ENCODE measurements around the gene UBE2L5. TPM values are rescaled to one million over a fixed set of nuclear protein-coding genes. Genes with fewer than 3 reads are reported as not detected.

UBE2L5 gene
- total RNA-seq, 2 donors from 2014 or later: 0.14 to 1.2 TPM

DNA sequence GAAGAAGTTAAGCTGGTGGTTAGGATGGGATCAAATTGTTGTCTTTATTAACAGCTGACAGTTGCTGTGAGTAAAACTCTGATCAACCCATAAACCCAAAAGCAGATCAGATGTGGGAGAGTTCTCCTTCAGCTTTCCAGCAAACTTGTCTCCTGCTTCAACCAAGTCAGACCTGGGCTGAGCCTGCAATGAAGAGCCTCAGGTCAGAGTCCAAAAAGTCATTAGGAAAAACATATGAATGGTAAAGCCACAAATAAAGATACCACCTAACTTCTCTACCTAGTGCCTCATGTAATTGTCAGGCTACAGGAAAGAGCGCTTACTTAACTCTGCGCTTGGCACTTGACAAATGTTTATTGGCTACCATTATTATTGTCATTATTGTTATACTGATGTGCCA, 21.9 kb upstream of the UBE2L5 start:
- DNase-seq (ENCODE audit: low spot score): no peak
- intact Hi-C loops (cut with DNase I): no loop called here

GRCh38 chr13:30401347-30401746, 20.9 kb upstream of the UBE2L5 start:
- intact Hi-C loops (cut with DNase I): no loop called here

GRCh38 chr13:30403456-30403855, 18.8 kb upstream of the UBE2L5 start:
- DNase-seq (ENCODE audit: low spot score): no peak
- intact Hi-C loops (cut with DNase I): no loop called here

More at GRCh38 chr13:30401347-30401746, 20.9 kb upstream of the UBE2L5 start:
- no peak for DNase-seq (ENCODE audit: low spot score)

DNA sequence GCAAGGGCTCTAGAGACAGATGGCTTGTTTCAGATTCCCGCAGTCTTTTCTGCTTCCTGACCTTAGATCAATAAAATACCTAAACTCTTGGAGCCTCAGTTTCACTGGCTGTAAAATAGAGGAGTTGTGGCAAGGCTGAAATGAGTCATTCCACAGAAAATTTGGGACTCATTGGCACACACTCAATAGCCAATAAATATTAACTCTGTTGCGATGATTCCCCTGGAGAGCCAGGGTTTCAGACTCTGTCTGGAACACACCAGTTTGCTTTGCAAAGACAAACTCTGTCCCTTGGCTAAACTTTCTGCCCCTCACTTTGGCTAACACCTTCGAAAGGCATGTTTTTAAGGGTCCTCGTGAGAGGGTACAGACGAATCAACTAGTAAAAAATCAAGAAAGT, 18.1 kb upstream of the UBE2L5 start:
- intact Hi-C loops (cut with DNase I): no loop called here
- no peak for DNase-seq (ENCODE audit: low spot score)

DNA sequence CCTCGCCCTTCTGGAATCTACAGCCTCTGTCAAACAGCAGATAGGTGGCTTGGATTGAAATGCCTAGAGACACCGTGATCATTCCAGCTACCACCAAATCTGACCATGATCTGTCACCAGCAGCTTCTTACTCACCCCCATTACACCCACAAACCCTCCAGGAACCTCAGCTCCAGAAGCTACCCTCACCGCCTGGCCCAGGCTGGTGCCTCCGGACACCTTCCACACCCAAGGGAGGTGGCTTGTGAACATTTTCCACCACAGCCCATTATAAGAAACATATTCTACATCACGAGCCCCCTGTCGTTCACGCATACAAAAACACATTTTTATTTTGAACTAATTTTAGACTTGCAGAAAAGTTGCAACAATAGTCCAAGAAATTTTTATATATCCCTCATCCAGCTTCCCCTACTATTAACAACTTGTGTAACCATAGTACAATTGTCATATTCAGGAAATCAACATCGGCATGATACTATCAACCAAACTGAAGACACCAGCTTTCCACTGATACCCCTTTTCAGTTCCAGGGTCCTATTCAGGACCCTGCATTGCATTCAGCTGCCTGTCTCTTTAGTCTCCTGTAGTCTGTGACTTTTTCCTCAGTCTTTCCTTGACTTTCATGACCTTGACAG, 15.4 kb upstream of the UBE2L5 start:
- DNase-seq (ENCODE audit: low spot score): no peak
- intact Hi-C loops (cut with DNase I): no loop called here

DNA sequence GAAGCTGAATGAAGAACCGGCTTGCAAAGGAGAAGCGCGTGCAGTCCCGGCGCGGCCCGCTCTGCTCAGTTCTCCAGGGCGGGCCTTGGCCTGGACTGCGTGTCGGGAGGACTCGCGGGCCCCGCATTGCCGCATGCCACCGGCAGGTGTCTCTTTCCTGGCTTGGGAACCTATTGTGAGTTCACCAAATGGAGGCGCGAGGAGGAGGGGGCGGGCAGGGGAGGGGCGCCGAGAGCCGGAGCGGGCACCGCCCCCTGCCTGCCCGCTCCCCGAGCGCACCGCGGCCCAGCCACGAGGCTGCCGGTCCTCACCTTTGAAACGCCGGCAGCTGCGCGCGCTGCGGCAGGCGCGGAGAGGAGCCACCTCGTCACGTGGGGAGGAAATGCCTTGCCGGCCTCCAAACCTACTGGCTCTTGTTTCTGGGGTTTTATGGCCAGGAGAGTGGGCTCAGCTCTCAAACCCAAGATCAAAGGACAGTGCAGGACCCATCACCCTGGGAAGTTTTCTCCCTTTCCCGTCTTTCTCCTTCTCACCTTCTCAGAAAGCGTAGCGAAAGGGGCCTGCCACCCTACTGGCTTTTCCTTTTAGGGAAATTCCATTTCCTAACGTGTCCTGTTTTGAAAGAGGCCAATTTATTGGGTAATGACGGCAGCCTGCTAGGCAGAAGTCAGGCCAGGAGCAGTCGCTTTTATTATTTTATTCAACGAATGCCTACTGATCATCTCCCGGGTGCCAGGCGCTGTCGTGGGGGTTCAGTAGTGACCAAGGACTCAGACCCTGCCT, 13.8 kb upstream of the UBE2L5 start:
- intact Hi-C loops (cut with DNase I): no loop called here

DNA sequence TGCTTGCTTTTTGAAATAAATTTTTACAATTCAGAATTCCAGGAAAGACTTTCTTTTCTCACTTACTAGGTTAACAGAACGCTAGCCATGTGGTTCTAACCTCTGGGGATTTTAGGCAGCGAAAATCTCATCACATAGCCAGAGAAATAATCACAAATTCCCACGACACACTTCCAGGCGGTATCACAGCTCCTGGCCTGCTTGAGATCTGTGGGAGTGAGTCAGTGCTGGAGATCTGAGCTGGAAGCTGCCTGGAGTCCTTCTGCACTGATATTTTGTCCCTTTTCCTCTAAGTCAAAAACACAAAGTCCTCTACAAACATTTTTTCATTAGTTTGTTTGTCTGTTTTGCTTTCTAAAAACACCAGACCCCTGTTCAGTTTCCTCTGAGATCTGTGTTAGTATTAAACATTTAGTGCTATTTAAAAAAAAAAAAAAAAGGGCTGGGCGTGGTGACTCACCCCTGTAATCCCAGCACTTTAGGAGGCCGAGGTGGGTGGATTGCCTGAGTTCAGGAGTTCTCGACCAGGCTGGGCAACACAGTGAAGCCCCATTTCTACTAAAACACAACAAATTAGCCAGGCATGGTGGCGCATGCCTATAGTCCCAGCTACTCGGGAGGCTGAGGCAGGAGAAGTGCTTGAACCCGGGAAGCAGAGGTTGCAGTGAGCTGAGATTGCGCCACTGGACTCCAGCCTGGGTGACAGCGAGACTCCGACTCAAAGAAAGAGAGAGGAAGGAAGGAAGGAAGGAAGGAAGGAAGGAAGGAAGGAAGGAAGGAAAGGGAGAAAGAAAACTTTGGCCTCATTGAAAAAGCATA, 12.2 kb upstream of the UBE2L5 start:
- intact Hi-C loops (cut with DNase I): no loop called here
- DNase-seq (ENCODE audit: low spot score): no peak

More for the DNA sequence above, 13.8 kb upstream of the UBE2L5 start:
- peak; percentile 98 for DNase-seq (ENCODE audit: low spot score)

DNA sequence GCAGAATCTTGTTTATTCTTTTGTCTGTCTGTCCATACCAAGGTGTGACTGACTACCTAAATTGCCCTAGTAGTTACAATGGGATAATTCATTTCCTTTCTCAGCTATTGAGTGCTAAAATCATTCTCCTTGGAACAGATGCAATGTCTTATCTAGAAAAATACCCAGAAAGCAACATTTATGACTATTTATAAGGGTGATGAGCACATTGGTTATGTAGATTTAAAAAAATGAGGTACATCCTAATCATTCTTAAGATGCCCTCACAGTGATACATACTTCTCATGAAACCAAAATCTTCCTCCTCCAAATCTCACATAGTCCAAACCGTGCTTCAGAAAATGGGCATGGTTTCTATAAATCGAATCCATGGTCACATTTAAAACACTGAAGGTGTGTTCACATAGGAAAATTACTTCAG, 11.6 kb upstream of the UBE2L5 start:
- DNase-seq (ENCODE audit: low spot score): no peak
- intact Hi-C loops (cut with DNase I): no loop called here

DNA sequence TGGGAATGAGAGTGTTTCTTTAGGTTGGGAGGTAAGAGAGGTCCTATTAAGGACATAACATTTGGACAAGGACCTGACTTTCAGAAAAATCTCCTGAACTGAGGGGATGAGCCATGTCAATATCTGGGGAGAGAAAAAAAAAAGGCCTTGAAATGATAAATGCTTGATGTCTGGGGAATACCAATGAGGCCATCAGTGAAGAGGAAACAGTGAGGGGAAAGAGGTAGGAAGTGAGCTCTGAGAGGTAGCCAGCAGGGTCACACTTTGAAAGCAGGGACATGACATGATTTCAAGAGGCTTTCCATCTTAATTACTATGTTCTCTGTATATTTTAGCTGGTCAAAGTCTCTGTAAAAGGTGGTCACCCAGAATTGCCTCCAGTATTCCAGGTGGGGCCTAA, 9.9 kb upstream of the UBE2L5 start:
- DNase-seq (ENCODE audit: low spot score): no peak
- intact Hi-C loops (cut with DNase I): no loop called here

GRCh38 chr13:30413842-30414241, 8.5 kb upstream of the UBE2L5 start:
- DNase-seq (ENCODE audit: low spot score): no peak
- intact Hi-C loops (cut with DNase I): no loop called here

GRCh38 chr13:30415430-30416030, 6.8 kb upstream of the UBE2L5 start:
- DNase-seq (ENCODE audit: low spot score): no peak
- intact Hi-C loops (cut with DNase I): no loop called here

DNA sequence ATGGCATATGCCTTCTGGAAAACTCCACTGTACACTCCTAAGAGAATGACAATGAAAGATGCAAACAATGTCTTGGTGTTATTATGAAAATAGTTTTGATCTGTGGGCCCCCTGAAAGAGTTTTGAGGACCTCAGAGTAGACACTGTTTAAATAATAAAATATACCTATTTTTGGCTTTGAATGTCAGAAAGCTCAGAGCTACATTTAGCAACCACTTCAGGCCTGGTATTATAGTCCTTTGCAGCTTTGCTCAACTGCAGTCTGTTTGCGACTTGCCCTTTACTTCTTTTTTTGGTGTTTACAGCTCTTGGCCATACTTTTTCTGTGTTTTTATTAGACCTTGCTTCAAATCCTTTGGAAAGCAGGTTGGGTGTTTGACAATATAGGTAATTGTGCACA, 5.8 kb upstream of the UBE2L5 start:
- intact Hi-C loops (cut with DNase I): no loop called here
- DNase-seq (ENCODE audit: low spot score): no peak

DNA sequence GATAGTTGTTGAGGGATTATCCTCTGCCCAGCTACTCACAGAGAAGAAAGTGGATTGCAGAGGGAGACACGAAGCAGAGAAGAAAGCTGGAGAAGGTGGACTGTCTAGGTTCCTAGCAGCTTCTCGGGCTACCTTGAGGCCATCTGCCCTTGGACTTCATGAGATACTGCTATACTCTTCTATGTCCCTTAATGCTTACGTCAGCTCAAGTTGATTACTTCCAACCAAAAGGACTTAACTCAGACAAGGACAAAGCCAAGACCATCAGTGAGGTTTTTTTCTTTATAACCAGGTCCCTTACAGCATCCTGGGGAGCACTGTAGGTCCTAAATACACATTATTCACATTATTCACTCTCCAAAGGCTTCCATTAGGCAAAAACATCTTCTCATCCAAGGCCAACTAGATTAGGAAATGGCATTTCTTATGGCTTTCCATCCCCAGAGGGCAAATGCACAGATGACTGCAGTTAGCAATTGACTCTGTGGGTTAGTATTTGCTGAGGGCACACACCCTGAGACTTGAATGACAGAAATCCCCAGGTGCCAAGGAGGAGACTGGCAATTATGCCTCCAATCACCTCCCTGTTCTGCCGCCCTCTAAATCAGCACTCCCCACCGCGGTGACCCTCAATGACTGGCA, 4.1 kb upstream of the UBE2L5 start:
- no peak for DNase-seq (ENCODE audit: low spot score)
- intact Hi-C loops (cut with DNase I): no loop called here

GRCh38 chr13:30418717-30419459, 3.4 kb upstream of the UBE2L5 start:
- no peak for DNase-seq (ENCODE audit: low spot score)
- intact Hi-C loops (cut with DNase I): no loop called here

DNA sequence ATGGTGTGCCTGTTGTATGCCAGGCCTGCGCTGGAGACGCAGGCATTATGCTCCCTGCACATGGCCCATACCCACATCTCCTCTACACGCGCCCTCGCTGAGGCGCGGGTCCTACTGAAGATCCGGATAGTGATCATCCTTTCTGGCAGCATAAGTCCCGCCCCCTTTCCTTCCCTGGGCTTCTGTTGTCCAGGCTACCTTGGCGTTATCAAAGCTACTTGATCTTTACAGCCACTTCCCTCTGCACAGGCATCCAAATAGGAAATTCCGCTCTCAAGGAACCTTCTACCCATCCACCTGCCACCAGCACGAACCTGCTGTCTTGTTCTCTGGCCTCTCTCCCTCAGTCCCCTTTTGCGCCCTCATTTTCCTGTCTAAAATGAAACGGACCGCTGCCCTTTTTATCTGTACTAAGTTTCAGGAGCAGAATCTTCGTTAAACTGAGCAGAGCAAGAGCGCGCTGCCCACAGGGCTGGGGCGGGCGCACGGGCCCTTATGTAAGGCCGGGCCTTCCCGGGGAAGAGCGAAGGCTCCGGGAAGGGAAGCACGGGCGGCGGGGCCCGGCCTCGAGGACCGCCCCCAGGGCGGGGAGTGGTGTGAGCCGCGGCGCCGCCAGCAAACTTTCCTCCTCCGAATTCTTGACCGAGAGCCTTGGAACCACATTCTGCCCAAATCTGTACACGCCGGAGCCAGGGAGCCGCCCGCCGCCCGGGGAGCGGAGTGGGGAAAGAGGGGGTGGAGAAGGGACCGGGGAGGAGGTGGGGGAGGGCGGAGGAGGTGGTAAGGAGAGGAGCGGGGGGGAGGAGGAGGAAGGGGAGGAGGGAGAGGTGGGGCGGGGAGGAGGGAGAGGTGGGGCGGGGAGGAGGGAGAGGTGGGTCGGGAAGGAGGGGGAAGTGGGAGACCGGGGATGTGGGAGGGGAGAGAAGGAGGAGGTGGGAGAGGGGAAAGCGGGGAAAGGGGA, 920 bp upstream of the UBE2L5 start:
- intact Hi-C loops (cut with DNase I): no loop called here
- DNase-seq (ENCODE audit: low spot score): peak; percentile 97

DNA sequence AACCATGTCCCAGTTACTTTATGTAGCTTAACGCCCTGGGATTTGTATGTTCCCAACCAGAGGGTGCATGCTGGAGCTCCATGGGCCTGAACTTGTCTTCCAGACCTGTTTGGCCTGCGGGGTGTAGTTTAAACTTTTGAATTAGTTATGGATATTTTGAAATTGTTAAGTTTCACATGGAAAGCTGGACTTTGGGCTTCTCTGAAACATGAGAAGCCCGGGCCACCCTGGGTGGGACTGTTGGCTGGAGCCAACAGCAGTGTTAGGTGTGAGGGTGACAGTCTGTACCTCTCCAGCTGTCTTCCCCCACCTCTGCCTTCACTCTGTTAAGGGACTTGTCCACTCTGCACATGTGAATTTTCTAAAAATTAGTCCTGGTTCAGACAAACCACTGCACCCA, 1.6 kb downstream of the UBE2L5 start:
- intact Hi-C loops (cut with DNase I): no loop called here
- no peak for DNase-seq (ENCODE audit: low spot score)

DNA sequence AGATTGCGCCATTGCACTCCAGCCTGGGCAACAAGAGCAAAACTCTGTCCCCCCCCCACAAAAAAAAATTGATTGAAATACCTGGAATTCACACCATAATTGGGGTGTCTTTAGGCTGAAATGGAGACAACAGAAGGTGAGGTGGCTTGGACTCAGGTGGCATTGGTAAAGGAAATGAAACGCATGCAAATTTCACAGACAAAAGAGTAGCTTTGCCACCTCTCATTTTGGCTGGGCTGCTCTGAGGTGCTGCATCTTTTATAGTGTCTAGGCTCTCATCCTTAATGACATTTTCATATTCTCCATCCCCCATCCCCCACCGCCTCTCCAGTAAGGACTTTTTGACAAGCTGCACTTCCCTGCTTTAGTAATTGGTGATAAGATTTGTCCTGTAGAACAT, 6.9 kb downstream of the UBE2L5 start:
- no peak for DNase-seq (ENCODE audit: low spot score)
- intact Hi-C loops (cut with DNase I): no loop called here
